Effector memory CD4-positive, alpha-beta T cell (primary cell): ENCODE data around the gene VGLL4.
"Not testable (repeated sequence)": the region's sequence is repeated elsewhere in the genome, so short reads cannot be mapped to it uniquely, and the experiment has no call there.

Experiments
- DNase-seq, 3 donors: peaks; one replicate each; pipeline ENCODE4 v3.0.0-alpha.2; 2020
- H3K27ac ChIP-seq: 2 replicates; pipeline ENCODE4 v1.7.0; 2013; ENCODE audit warnings: mild to moderate bottlenecking, low read length, moderate library complexity; ENCODE audit not compliant: insufficient read depth, poor library complexity, severe bottlenecking
- H3K27me3 ChIP-seq: replicated peaks from 2 replicates; pipeline ENCODE4 v1.7.0; 2013; ENCODE audit warnings: mild to moderate bottlenecking, low read length; ENCODE audit not compliant: insufficient read depth, control insufficient read depth, poor library complexity, severe bottlenecking
- H3K36me3 ChIP-seq: 2 replicates; pipeline ENCODE4 v1.7.0; 2013; ENCODE audit warnings: mild to moderate bottlenecking, low read length, moderate library complexity; ENCODE audit not compliant: control insufficient read depth, insufficient read depth
- H3K4me1 ChIP-seq: 2 replicates; pipeline ENCODE4 v1.7.0; 2013; ENCODE audit warnings: low read length, mild to moderate bottlenecking; ENCODE audit not compliant: control insufficient read depth, insufficient read depth, poor library complexity, severe bottlenecking
- H3K4me3 ChIP-seq: 2 replicates; pipeline ENCODE4 v1.7.0; 2013; ENCODE audit warnings: low read length, low read depth, mild to moderate bottlenecking; ENCODE audit not compliant: insufficient read depth, poor library complexity, severe bottlenecking
- H3K9me3 ChIP-seq: 2 replicates; pipeline ENCODE4 v1.7.0; 2013; ENCODE audit warnings: mild to moderate bottlenecking, low read length, moderate library complexity; ENCODE audit not compliant: control insufficient read depth

The VGLL4 gene

DNA sequence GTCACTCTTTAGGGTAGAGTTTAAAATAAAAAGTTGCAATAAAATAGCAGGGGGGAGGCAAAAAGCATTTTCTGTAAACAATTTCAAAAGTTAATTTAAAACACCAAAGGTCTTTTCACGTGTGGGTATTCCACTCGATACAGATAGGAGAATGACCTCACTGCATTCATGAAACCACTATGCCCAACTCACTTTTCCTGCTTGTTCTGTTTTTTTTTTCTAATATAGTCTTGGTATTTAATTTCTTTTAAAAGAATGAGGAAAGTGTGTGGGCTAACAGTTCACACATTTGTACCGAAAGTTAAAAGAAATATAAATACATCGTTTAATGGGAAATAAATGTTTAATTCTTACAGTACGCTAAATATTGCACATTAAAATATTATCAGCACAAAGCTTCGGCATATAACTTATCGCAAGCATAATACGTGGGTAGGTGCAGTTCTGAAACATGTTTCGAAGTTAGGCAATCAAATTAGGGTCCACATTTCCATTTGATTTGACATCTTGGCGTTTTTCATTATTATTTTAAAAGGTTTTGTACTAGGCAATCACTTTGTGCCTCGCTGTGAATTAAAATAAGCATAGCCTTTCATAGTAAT is 41.4 kb downstream of the VGLL4 start:
- no peak overlapping the region for H3K4me3 ChIP-seq
- no peaks in the 10 kb centered on the region for H3K9me3 ChIP-seq
- H3K27me3 ChIP-seq, result no peaks in the 10 kb centered on the region
- DNase-seq, result no peak
- H3K4me1 ChIP-seq, result no peaks in the 10 kb centered on the region
- no peak overlapping the region for H3K27ac ChIP-seq
- peaks cover 20% of the 10 kb centered on the region for H3K36me3 ChIP-seq

DNA sequence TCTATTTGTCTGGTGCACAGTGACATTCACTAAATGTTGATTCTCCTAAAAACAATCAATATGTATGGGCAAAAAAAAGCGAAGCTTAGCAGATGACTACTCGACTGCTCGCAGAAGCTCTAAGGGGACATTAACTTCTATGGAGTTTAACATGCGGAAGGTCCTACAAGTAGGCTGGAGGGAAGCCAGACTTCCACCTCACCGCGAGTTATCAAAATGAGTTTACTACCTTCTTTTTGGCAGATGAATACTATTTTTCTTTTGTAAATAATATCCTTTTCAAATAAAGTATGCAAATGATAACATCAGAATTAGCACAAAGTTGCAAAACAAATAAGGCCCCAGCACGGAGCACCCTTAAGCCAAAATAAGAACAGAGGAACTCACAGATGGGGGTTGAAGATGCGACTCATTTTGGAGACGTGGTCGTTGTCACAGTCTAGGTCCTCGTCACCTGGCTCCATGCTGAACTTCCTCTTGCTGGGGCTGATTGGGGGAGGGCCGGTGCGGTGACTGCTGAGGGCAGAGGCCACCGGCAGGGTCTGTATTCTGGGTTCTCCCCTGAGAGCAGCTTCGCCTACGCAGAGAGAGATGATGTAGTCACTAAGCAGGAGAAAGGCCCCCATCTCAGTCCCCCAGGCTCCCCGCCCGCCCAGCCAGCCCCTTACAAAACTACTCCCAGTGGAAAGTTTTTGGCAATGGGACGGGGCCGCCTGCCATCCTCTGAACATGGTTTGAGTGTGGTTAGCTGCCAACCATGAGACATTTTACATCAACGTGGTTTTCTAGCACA is 42.1 kb downstream of the VGLL4 start:
- H3K27ac ChIP-seq, result no peak overlapping the region
- no peak for DNase-seq
- peaks cover 20% of the 10 kb centered on the region for H3K36me3 ChIP-seq
- H3K4me1 ChIP-seq, result no peaks in the 10 kb centered on the region
- no peaks in the 10 kb centered on the region for H3K9me3 ChIP-seq
- H3K4me3 ChIP-seq, result no peak overlapping the region
- no peaks in the 10 kb centered on the region for H3K27me3 ChIP-seq

DNA sequence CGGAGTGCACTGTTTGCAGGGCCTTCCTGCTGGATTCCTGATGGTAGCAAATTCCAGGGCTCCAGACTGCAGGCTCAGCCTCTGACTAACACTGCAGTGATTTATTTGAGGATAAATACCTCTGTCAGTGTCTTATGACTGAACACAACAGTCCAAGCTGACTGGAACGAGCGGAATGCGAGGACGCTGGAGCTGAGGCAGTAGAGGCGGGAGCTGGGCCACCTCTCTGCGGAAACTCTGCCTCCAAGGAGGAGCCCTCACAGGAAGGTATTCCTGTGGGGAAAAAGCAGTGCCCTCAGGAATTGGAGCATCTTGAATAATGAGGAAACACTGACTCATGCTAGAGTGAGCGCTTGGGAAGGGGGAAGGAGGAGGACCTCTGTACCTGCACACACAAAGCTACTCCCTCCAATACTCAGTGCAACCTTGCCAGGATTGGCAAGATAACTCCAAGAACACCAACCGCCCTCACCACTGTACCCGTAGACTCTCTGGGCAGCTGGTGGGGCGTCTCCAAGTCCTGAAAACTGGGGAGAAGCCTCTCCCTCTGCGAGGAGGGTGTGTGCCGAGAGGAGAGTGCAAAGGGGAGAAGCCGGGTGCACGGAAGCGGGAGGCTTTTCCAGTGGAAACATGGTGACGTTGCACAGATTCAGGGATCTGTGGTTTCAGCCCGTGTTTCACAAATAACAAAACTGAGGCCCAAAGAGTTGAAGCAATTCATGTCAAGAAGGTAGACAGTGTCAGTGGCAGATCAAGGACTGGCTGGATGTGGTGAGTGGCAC is 43.0 kb downstream of the VGLL4 start:
- H3K27ac ChIP-seq, result no peak overlapping the region
- peaks cover 25% of the 10 kb centered on the region for H3K36me3 ChIP-seq
- no peak overlapping the region for H3K4me3 ChIP-seq
- no peaks in the 10 kb centered on the region for H3K27me3 ChIP-seq
- H3K9me3 ChIP-seq, result no peaks in the 10 kb centered on the region
- DNase-seq, result no peak
- no peaks in the 10 kb centered on the region for H3K4me1 ChIP-seq

DNA sequence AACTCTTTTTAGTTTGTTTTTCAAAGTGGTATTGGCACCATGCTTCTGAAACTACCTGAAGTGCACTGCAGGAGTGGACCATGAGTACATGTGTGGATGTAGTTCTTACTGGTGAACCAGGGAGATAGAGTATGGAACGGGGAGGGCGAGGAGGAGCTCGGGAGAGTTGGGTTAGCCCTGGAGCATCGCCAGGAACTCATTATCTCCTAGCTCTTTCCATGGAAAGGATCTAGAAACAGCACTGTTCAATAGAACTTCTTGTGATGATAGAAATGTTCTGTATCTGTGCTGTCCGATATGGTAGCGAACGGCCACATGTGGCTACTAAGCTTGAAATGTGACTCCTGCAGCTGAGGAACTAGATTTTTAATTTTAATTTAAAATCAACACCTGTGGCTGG is 47.3 kb downstream of the VGLL4 start:
- Histone ChIP-seq H3K4me3 (no peak overlapping the region), H3K9me3 (no peaks in the 10 kb centered on the region), H3K27ac (no peak overlapping the region), H3K27me3 (no peaks in the 10 kb centered on the region), H3K36me3 (peaks cover 21% of the 10 kb centered on the region), H3K4me1 (no peaks in the 10 kb centered on the region)
- DNase-seq, result no peak

DNA sequence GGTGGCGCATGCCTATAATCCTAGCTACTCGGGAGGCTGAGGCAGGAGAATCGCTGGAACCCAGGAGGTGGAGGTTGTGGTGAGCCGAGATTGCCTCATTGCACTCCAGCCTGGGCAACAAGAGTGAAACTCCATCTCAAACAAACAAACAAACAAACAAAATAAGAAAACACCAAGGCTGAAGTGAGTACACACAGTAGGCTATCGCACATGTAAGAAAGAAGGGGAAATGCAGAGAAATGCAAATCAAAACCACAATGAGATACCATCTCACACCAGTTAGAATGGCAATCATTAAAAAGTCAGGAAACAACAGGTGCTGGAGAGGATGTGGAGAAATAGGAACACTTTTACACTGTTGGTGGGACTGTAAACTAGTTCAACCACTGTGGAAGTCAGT is 48.7 kb downstream of the VGLL4 start:
- H3K27ac ChIP-seq, DNase-seq, H3K4me3 ChIP-seq, H3K4me1 ChIP-seq, H3K27me3 ChIP-seq, H3K36me3 ChIP-seq, H3K9me3 ChIP-seq: not testable (repeated sequence)

DNA sequence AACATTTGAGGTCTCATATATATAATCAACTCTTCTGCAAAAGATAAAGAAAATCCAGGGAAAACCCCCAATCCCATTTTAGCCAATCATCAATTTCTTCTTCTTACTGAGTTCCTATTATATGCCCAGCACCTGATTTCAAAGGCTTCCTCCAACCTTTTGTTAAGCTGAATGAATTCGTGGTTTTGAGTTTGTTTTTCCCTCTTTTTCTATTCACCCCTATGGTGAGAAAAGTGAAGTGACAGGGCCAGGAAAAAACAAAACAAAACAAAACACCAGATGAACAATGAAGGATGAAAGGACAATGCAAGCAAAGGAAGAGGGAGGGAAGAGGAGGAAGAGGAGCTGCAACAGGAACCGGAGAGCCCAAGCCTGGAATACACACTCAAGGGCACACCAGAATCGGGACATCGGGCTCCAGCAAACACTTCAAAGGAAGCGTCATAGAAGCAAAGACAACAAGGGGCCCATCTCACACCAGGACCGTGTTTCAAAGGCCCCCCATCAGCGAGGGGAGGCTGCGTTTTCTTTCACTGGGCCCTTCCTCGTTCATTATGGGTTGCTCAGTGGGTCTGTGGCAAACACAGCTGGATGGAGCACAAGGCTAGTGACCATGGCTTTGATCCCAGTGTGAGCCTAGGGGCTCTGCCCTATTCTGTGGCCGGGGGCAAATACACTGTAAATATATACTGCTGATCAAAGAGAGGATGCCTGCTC is 50.2 kb downstream of the VGLL4 start:
- Histone ChIP-seq H3K4me3 (no peak overlapping the region), H3K4me1 (no peaks in the 10 kb centered on the region), H3K36me3 (peaks cover 4% of the 10 kb centered on the region), H3K27me3 (no peaks in the 10 kb centered on the region), H3K9me3 (no peaks in the 10 kb centered on the region), H3K27ac (no peak overlapping the region)
- no peak for DNase-seq

DNA sequence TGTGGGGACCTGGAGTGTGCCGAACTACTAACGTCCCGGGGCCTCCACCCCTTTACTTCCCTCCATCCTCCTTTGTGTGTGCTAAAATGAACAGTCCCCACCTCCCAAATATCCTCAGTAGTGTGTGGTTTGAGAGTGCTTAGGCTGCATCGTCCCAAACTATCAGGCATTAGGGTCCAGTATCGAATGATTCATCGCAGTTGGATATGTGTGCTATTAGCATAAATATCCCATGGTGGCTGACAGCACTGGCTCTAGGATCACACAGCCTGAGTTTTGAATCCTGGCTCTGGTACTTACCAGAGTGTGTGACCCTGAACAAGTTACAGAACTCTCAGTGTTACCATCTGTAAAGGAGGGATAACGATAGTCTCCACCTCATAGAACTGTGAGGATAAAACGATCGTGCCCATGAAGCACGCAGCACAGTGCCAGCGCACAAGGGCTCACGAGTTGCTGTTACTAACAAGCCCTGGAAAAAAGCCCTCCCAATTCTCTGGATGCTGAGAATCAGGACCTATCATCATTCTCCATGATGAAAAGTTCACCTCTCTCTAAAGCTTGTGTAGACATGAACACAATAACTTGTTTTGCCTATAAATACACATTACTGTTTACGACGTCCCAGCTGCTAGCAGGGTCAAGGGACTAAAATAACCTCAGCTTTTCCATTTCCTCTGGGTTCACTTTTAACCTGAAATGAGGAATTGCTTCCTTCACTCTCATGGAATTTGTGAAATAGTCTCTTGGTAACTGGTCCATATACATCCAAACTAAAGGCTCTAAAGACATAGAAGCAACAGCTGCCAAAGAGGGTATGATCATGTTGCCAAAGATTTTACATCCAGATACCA is 51.0 kb downstream of the VGLL4 start:
- Histone ChIP-seq H3K4me3 (no peak overlapping the region), H3K36me3 (peaks cover 4% of the 10 kb centered on the region), H3K27me3 (no peaks in the 10 kb centered on the region), H3K9me3 (no peaks in the 10 kb centered on the region), H3K27ac (no peak overlapping the region), H3K4me1 (no peaks in the 10 kb centered on the region)
- DNase-seq, result no peak

DNA sequence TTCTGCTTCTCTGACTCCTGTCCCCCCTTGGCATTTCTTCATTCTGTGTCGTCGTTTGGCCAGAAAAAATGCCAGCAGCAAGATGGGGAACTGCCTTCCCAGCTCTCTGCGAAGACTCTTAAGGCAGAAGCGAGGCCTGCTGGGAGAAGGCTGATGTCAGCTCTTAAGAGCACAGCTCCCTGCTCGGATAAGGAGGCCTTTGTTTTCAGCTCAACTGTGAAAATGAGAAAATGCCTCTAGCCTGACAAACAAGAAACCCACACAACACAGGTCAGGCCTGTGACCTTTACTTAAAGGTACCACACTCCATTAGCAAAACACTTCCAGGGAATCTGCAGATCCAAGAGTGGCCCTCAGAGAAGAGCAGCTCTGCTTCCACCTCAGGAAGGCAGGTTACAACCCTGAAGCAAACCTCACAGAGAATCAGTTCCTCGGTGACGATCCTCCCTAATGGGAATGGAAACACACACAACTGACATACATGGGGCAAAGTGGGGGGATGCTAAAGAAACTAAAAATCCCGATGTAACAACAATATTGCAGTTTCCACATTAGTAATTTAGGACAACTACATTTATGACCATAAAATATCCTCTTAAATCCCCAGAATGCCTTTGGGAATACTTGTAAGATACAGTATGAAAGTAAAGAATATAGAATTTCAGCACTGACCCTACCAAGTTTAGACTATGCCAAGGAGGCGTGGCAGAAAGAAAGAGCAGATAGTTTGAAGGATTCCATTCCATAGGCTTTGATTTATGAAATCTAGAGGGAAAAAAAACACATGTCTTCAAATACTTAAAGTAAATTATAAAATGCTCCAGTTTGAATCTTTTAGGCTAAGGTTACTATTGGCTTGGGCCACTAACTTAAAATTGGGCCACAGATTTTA is 52.1 kb downstream of the VGLL4 start:
- no peak for DNase-seq
- H3K4me3 ChIP-seq, result no peak overlapping the region
- H3K4me1 ChIP-seq, result no peaks in the 10 kb centered on the region
- no peaks in the 10 kb centered on the region for H3K27me3 ChIP-seq
- no peaks in the 10 kb centered on the region for H3K9me3 ChIP-seq
- H3K27ac ChIP-seq, result no peak overlapping the region
- H3K36me3 ChIP-seq, result peaks cover 4% of the 10 kb centered on the region

DNA sequence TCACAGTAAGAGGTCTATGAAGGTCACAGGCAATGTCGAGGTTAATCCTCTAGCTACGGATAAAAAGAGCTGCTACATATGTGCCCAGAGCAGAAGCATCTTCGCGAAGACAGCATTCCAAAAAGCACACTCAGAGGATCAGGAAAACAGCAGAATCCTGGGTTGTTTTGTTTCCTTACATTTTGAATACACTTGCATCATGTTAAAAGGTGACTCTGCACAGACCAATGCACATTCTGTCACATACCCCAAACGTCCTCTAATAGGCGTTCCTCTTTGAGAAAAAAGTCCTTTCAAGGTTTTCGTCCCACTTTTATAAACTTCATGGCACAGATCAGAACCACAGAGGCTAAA is 52.7 kb downstream of the VGLL4 start:
- Histone ChIP-seq H3K27me3 (no peaks in the 10 kb centered on the region), H3K27ac (no peak overlapping the region), H3K4me3 (no peak overlapping the region), H3K4me1 (no peaks in the 10 kb centered on the region), H3K36me3 (no peaks in the 10 kb centered on the region), H3K9me3 (no peaks in the 10 kb centered on the region)
- DNase-seq, result no peak
